ENCODE data around the gene PLPP6. TPM values are rescaled to one million over a fixed set of nuclear protein-coding genes. Genes with fewer than 3 reads are reported as not detected.

PLPP6 gene
- total and polyA plus RNA-seq, 2 of the 8 experiments (the other 6 are each of a cell fraction or from before 2014, with no cell fraction given), result 11.8 to 13.3 TPM

GRCh38 chr9:4662108-4662988 is at the start of gene PLPP6 (continued):
- TF ChIP-seq, protein P1, sequence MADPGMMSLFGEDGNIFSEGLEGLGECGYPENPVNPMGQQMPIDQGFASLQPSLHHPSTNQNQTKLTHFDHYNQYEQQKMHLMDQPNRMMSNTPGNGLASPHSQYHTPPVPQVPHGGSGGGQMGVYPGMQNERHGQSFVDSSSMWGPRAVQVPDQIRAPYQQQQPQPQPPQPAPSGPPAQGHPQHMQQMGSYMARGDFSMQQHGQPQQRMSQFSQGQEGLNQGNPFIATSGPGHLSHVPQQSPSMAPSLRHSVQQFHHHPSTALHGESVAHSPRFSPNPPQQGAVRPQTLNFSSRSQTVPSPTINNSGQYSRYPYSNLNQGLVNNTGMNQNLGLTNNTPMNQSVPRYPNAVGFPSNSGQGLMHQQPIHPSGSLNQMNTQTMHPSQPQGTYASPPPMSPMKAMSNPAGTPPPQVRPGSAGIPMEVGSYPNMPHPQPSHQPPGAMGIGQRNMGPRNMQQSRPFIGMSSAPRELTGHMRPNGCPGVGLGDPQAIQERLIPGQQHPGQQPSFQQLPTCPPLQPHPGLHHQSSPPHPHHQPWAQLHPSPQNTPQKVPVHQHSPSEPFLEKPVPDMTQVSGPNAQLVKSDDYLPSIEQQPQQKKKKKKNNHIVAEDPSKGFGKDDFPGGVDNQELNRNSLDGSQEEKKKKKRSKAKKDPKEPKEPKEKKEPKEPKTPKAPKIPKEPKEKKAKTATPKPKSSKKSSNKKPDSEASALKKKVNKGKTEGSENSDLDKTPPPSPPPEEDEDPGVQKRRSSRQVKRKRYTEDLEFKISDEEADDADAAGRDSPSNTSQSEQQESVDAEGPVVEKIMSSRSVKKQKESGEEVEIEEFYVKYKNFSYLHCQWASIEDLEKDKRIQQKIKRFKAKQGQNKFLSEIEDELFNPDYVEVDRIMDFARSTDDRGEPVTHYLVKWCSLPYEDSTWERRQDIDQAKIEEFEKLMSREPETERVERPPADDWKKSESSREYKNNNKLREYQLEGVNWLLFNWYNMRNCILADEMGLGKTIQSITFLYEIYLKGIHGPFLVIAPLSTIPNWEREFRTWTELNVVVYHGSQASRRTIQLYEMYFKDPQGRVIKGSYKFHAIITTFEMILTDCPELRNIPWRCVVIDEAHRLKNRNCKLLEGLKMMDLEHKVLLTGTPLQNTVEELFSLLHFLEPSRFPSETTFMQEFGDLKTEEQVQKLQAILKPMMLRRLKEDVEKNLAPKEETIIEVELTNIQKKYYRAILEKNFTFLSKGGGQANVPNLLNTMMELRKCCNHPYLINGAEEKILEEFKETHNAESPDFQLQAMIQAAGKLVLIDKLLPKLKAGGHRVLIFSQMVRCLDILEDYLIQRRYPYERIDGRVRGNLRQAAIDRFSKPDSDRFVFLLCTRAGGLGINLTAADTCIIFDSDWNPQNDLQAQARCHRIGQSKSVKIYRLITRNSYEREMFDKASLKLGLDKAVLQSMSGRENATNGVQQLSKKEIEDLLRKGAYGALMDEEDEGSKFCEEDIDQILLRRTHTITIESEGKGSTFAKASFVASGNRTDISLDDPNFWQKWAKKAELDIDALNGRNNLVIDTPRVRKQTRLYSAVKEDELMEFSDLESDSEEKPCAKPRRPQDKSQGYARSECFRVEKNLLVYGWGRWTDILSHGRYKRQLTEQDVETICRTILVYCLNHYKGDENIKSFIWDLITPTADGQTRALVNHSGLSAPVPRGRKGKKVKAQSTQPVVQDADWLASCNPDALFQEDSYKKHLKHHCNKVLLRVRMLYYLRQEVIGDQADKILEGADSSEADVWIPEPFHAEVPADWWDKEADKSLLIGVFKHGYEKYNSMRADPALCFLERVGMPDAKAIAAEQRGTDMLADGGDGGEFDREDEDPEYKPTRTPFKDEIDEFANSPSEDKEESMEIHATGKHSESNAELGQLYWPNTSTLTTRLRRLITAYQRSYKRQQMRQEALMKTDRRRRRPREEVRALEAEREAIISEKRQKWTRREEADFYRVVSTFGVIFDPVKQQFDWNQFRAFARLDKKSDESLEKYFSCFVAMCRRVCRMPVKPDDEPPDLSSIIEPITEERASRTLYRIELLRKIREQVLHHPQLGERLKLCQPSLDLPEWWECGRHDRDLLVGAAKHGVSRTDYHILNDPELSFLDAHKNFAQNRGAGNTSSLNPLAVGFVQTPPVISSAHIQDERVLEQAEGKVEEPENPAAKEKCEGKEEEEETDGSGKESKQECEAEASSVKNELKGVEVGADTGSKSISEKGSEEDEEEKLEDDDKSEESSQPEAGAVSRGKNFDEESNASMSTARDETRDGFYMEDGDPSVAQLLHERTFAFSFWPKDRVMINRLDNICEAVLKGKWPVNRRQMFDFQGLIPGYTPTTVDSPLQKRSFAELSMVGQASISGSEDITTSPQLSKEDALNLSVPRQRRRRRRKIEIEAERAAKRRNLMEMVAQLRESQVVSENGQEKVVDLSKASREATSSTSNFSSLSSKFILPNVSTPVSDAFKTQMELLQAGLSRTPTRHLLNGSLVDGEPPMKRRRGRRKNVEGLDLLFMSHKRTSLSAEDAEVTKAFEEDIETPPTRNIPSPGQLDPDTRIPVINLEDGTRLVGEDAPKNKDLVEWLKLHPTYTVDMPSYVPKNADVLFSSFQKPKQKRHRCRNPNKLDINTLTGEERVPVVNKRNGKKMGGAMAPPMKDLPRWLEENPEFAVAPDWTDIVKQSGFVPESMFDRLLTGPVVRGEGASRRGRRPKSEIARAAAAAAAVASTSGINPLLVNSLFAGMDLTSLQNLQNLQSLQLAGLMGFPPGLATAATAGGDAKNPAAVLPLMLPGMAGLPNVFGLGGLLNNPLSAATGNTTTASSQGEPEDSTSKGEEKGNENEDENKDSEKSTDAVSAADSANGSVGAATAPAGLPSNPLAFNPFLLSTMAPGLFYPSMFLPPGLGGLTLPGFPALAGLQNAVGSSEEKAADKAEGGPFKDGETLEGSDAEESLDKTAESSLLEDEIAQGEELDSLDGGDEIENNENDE (IDR thresholded peaks at IDR 0.05; ENCODE audit: insufficient replicate concordance, low read length), result no peak
- TF ChIP-seq RXRA (IDR thresholded peaks at IDR 0.05; ENCODE audit: insufficient read depth, low read depth, low read length), result no peak

Data from H1 (cell line).